Activated T-cell treated with anti-CD3 and anti-CD28 coated beads, Interleukin-2, amount 50 U/mL, for 48 hours (primary cell): ENCODE data around the gene DOCK9.
A peak's percentile ranks its signal among the peaks of the same experiment; 100 is the strongest.

ENCODE experiments used
- DNase-seq, 2 experiments: peaks; one replicate each; pipeline ENCODE4 v3.0.0-alpha.2; 2020

The DOCK9 gene

GRCh38 chr13:98977568-98978265 is at the start of gene DOCK9:
Gene DOCK9, minus strand, starts transcription at chr13:98978064. Its CDS starts 155 bp downstream, at chr13:98977909.
- DNase-seq = no peak

- DNase-seq = peak; percentile 52 to 58
Observed at GRCh38 chr13:99027260-99027659, 49.4 kb upstream of the DOCK9 start.

- no peak for DNase-seq
Observed at GRCh38 chr13:99022941-99023340, 45.1 kb upstream of the DOCK9 start.

GRCh38 chr13:99018418-99019180 is 40.7 kb upstream of the DOCK9 start:
- DNase-seq = no peak

GRCh38 chr13:99015606-99016490 is 38.0 kb upstream of the DOCK9 start:
- DNase-seq = no peak

GRCh38 chr13:99014522-99014921 is 36.7 kb upstream of the DOCK9 start:
- no peak for DNase-seq

- no peak for DNase-seq
Observed at GRCh38 chr13:99013951-99014350, 36.1 kb upstream of the DOCK9 start.

GRCh38 chr13:99012539-99012938 is 34.7 kb upstream of the DOCK9 start:
- no peak for DNase-seq

- DNase-seq = no peak
Observed at GRCh38 chr13:99009987-99010551, 32.2 kb upstream of the DOCK9 start.

- no peak for DNase-seq
Observed at GRCh38 chr13:99008577-99008976, 30.7 kb upstream of the DOCK9 start.

- DNase-seq = no peak
Observed at GRCh38 chr13:99007414-99007986, 29.6 kb upstream of the DOCK9 start.

GRCh38 chr13:99005609-99006008 is 27.7 kb upstream of the DOCK9 start:
- DNase-seq = no peak

- DNase-seq = no peak
Observed at GRCh38 chr13:99004978-99005377, 27.1 kb upstream of the DOCK9 start.

- DNase-seq = no peak
Observed at GRCh38 chr13:99003851-99004471, 26.1 kb upstream of the DOCK9 start.

GRCh38 chr13:99003186-99003585 is 25.3 kb upstream of the DOCK9 start:
- DNase-seq = no peak

GRCh38 chr13:99002172-99002710 is 24.4 kb upstream of the DOCK9 start:
- no peak for DNase-seq

- DNase-seq = no peak
Observed at GRCh38 chr13:99000137-99000536, 22.3 kb upstream of the DOCK9 start.

- no peak for DNase-seq
Observed at GRCh38 chr13:98999639-98999952, 21.7 kb upstream of the DOCK9 start.

- DNase-seq = peak; percentile 47 to 54
Observed at GRCh38 chr13:98998831-98999638, 21.2 kb upstream of the DOCK9 start.

GRCh38 chr13:98997738-98998641 is 20.1 kb upstream of the DOCK9 start:
- no peak for DNase-seq
